Measurements from ENCODE around the gene MAST4. TPM values are rescaled to one million over a fixed set of nuclear protein-coding genes. Genes with fewer than 3 reads are reported as not detected.

The MAST4 gene
- total and polyA plus RNA-seq, 2 of the 8 experiments (the other 6 are each of a cell fraction or from before 2014, with no cell fraction given) = 1.5 to 2.6 TPM

DNA sequence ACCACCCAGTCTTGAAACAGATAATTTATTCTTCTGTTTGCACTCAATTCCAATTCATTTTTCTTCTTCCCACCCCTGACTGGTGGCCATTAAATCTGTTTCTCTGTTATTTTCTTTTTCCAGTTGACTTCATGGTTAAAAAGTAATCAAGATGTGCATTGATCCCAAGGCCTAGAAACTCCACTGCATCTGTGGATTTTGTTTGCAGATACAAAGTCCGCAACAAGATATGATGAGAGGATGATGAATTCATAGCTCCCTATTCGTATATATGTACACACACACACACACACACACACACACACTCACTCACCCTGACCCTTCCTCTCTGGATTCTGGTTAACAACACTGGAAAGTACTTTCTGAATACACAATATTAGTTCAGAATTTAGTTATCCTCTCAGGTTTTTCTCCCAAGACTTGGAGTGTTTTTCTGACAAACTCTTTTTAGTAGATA, 548.0 kb downstream of the MAST4 start:
- Histone ChIP-seq H2BK120ac (replicated peaks; ENCODE audit: low read depth, low read length) (no peak overlapping the region), H2BK5ac (ENCODE audit: low read depth, low read length) (no peak overlapping the region), H4K20me1 (replicated peaks in 1 of 2; ENCODE audit: control insufficient read depth in 1 of 2, insufficient read depth in 2 of 2, low read length in 2 of 2) (no peaks in the 10 kb centered on the region), H3K27ac (ENCODE audit: low read depth, low read length) (no peak overlapping the region), H3K18ac (ENCODE audit: extremely low read depth, low read length) (no peak overlapping the region), H3K23ac (ENCODE audit: insufficient read length) (no peak overlapping the region), H2BK20ac (ENCODE audit: low read length) (no peak overlapping the region), H2AK5ac (ENCODE audit: low read depth, low read length) (no peak overlapping the region), H3K56ac (replicated peaks; ENCODE audit: insufficient read length, low read depth, low read length) (no peak overlapping the region), H3K9me3 (ENCODE audit: insufficient read depth in 2 of 2, low read depth in 1 of 2, low read length in 1 of 2) (no peaks in the 10 kb centered on the region), H3K4me2 (ENCODE audit: insufficient read depth in 1 of 2, low read depth in 2 of 2, low read length in 2 of 2) (no peak overlapping the region), H2BK12ac (ENCODE audit: low read depth, low read length) (no peak overlapping the region), H2BK15ac (ENCODE audit: low read length) (no peak overlapping the region), H4K8ac (ENCODE audit: extremely low read depth, insufficient read depth, low read length) (no peak overlapping the region), H3K14ac (ENCODE audit: insufficient read length) (no peak overlapping the region), H3K4me3 (ENCODE audit: extremely low read depth in 1 of 4, insufficient read depth in 2 of 4, low read depth in 3 of 4, low read length in 4 of 4) (no peak overlapping the region), H3K79me1 (ENCODE audit: low read depth, low read length) (no peaks in the 10 kb centered on the region), H3K79me2 (ENCODE audit: control insufficient read depth in 1 of 2, insufficient read depth in 2 of 2, low read length in 2 of 2) (no peaks in the 10 kb centered on the region), H3K27me3 (replicated peaks in 1 of 4; ENCODE audit: control insufficient read depth in 3 of 4, extremely low read depth in 1 of 4, insufficient read depth in 3 of 4, low read length in 3 of 4) (no peaks in the 10 kb centered on the region), H3K23me2 (ENCODE audit: low read depth, low read length) (no peaks in the 10 kb centered on the region), H4K91ac (replicated peaks; ENCODE audit: insufficient read length, low read length) (no peak overlapping the region), H4K5ac (ENCODE audit: insufficient read length, low read depth, low read length) (no peak overlapping the region), H3K4ac (replicated peaks; ENCODE audit: insufficient read length, low read depth, low read length) (no peak overlapping the region), H3K9ac (replicated peaks in 1 of 4; ENCODE audit: extremely low read depth in 1 of 4, low read depth in 3 of 4, low read length in 3 of 4) (no peak overlapping the region), H3K4me1 (replicated peaks in 1 of 4; ENCODE audit: control insufficient read depth in 3 of 4, insufficient read depth in 4 of 4, low read length in 3 of 4) (no peaks in the 10 kb centered on the region), H2AFZ (ENCODE audit: low read length) (no peak overlapping the region), H3K36me3 (ENCODE audit: control insufficient read depth in 2 of 4, insufficient read depth in 4 of 4, low read length in 3 of 4) (peaks cover 0 to 3% (median 0%) of the 10 kb centered on the region in 4 experiments; a peak in 1 of 8 replicates)
- FAIRE-seq = no peak
- no peak for DNase-seq (ENCODE audit: low read depth in 1 of 2, low spot score in 2 of 2)
- ChIA-PET POLR2A (ENCODE audit: partially characterized antibody) (no interaction called here), CTCF (ENCODE audit: partially characterized antibody) (interaction anchor here (0.9 to 1.6 kb wide), 2 partner anchors 65 to 293 kb away, joined by 3 read pairs; no protein-coding TSS in a partner anchor)
- 89% methylated on average over 2 of the region's 2 CpGs; no CpG with 5 or more reads in 1 of the 2 experiments for WGBS, 2 experiments (ENCODE audit: extremely low coverage in 1 of 2, insufficient coverage in 1 of 2, insufficient read length in 1 of 2, insufficient replicate concordance in 2 of 2, low coverage in 1 of 2, low lambda C conversion rate in 2 of 2, missing lambda C conversion rate in 1 of 2)
- TF ChIP-seq TAF7 (optimal IDR thresholded peaks at IDR 0.05; ENCODE audit: borderline replicate concordance, low read depth, low read length) (no peak), TCF12 (IDR thresholded peaks at IDR 0.05; ENCODE audit: low read depth, low read length) (no peak), MAFK (IDR thresholded peaks at IDR 0.05; ENCODE audit: low read depth, low read length) (no peak), NRF1 (IDR thresholded peaks at IDR 0.05; ENCODE audit: low read depth, low read length) (no peak), FOSL1 (IDR thresholded peaks at IDR 0.05; ENCODE audit: insufficient read depth, low read depth, low read length) (no peak)
- TF ChIP-seq, protein P1, sequence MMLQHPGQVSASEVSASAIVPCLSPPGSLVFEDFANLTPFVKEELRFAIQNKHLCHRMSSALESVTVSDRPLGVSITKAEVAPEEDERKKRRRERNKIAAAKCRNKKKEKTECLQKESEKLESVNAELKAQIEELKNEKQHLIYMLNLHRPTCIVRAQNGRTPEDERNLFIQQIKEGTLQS (IDR thresholded peaks at IDR 0.05; ENCODE audit: insufficient read depth, low read depth, low read length) = no peak

All from H1 (cell line).